ENCODE data around the gene ATP4B. TPM values are rescaled to one million over a fixed set of nuclear protein-coding genes. Genes with fewer than 3 reads are reported as not detected.
A peak's percentile ranks its signal among the peaks of the same experiment; 100 is the strongest.

ATP4B gene
- total and polyA plus RNA-seq, 8 donors = not detected

DNA sequence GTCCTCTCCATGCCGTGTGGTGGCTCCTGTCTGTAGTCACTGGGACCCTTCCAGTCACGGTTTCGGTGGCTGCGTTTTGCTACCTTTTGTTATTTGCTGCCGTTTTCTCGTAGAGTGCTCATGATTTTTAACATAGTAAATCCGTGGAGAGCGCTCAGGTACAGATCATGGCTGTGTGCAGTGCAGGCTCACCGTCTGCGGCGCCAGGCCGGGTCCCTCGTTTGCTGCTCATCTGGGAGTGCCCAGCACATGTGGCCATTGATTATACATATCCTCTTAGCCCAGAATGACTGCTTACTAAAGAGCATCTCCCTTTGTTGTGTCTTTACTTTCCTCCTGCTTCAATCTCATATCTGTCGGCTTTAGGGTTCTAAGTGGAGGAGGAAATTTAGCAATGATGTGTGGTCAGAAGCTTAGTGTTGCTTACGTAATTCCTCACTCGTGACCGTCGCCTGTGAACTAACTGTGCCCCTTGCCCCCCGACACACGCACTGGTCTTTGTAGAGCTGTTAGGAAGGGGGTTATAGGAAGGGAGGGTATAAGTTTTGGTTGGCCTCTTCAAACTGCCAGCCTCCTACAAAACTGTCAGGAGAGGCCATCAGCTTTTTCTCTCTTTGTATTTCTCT lies 41.6 kb downstream of the ATP4B start:
- no peak for FAIRE-seq
- TF ChIP-seq, protein P1, sequence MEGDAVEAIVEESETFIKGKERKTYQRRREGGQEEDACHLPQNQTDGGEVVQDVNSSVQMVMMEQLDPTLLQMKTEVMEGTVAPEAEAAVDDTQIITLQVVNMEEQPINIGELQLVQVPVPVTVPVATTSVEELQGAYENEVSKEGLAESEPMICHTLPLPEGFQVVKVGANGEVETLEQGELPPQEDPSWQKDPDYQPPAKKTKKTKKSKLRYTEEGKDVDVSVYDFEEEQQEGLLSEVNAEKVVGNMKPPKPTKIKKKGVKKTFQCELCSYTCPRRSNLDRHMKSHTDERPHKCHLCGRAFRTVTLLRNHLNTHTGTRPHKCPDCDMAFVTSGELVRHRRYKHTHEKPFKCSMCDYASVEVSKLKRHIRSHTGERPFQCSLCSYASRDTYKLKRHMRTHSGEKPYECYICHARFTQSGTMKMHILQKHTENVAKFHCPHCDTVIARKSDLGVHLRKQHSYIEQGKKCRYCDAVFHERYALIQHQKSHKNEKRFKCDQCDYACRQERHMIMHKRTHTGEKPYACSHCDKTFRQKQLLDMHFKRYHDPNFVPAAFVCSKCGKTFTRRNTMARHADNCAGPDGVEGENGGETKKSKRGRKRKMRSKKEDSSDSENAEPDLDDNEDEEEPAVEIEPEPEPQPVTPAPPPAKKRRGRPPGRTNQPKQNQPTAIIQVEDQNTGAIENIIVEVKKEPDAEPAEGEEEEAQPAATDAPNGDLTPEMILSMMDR (IDR thresholded peaks at IDR 0.05) = no peak
- intact Hi-C loops (cut with DNase I) = no loop called here
- WGBS, 2 donors = 91 to 92% methylated on average over 20 of the region's 20 CpGs
- Histone ChIP-seq H3K4me1 (no peaks in the 10 kb centered on the region), H3K27me3 (no peaks in the 10 kb centered on the region), H3K27ac (no peak overlapping the region), H3K9me3 (no peaks in the 10 kb centered on the region), H3K36me3 (no peaks in the 10 kb centered on the region), H3K4me3 (no peak overlapping the region)
- peak in 2 of 4 donors; percentile 23 to 63 for ATAC-seq
- DNase-seq = peak in 1 of 6 donors; percentile 10

DNA sequence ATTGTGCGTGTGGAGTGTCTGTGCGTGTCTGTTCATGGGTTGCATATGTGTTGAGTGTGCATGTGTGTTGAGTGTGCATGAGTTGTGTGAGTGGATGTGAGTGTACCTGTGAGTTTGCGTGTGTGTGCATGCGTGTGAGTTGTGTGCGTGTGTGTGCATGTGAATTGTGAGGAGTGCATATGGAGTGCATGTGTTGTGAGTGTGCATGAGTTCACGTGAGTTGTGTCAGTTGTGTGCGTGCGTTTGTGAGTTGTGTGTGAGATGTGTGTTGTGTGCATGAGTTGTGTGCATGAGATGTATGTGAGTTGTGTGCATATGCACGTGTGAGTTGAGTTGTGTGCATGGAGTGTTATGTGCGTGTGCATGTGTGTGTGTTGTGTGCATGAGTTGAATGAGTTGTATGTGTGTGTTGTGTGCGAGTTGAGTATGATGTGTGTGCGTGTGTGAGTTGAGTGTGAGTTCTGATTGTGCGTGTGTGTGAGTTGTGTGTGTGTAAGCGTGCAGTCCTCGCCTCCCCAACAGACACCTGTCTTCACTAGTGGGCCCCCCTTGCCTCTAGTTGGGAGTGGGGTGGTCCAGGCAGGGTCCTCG lies 44.1 kb downstream of the ATP4B start:
- Histone ChIP-seq H3K27ac (no peak overlapping the region), H3K36me3 (no peaks in the 10 kb centered on the region), H3K9me3 (no peaks in the 10 kb centered on the region), H3K4me3 (no peak overlapping the region), H3K27me3 (no peaks in the 10 kb centered on the region), H3K4me1 (no peaks in the 10 kb centered on the region)
- TF ChIP-seq, protein P1 (IDR thresholded peaks at IDR 0.05) = no peak
- ATAC-seq (no peak), FAIRE-seq (no peak), DNase-seq (no peak)
- 95 to 98% methylated on average over 16 of the region's 16 CpGs for WGBS, 2 donors
- intact Hi-C loops (cut with DNase I) = no loop called here

DNA sequence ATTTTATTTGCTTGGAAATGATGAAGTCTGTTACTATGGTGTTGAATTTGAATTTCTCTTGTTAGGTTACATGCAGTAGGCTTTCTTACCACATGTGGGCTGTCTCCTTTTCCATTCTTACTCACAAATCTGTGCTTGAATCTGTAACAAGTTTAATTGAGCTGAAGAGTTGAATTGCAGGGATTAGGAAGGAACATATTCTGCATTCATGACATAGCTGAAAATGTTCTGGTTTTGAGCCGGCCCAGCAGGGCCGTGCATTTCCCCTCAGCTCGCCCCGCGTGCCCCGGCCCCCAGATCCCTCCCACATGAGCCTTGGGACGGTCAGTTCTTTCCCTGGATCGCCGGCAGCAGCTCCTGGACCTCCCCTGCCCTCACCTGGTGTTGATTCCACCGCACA lies 45.4 kb downstream of the ATP4B start:
- Histone ChIP-seq H3K27me3 (no peaks in the 10 kb centered on the region), H3K9me3 (no peaks in the 10 kb centered on the region), H3K4me3 (no peak overlapping the region), H3K36me3 (no peaks in the 10 kb centered on the region), H3K4me1 (no peaks in the 10 kb centered on the region), H3K27ac (no peak overlapping the region)
- WGBS, 2 donors = 92 to 93% methylated on average over 10 of the region's 10 CpGs
- FAIRE-seq (no peak), DNase-seq (peak in 1 of 6 donors; percentile 17), ATAC-seq (no peak)
- intact Hi-C loops (cut with DNase I) = no loop called here
- TF ChIP-seq, protein P1 (IDR thresholded peaks at IDR 0.05) = no peak

DNA sequence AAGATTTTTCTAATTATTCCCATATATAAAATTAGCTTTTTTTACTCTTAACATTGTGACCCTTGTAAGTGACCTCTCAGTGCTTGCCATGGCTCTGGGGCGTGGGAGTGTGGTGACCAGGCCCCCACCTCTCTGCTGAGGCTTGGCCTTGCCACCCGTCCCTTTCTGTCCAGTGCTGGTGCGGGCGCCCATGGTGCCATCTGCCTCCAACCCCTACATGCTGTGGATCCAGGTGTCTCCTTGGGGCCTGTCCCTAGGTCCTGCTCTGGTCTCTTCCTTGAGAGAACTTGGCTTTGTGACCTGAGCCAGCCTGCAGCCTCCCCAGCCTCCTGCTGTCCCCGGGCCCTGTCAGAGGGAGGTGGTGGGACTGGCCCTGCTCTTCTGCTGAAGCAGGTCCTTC lies 46.0 kb downstream of the ATP4B start:
- no peak overlapping the region for H3K4me3 ChIP-seq
- peak in 1 of 6 donors; percentile 29 for DNase-seq
- TF ChIP-seq, protein P1 (IDR thresholded peaks at IDR 0.05) = no peak
- no peaks in the 10 kb centered on the region for H3K9me3 ChIP-seq
- no peak for ATAC-seq
- H3K27me3 ChIP-seq = no peaks in the 10 kb centered on the region
- H3K4me1 ChIP-seq = no peaks in the 10 kb centered on the region
- no peak overlapping the region for H3K27ac ChIP-seq
- WGBS, 2 donors = 95 to 98% methylated on average over 5 of the region's 5 CpGs
- intact Hi-C loops (cut with DNase I) = no loop called here
- no peaks in the 10 kb centered on the region for H3K36me3 ChIP-seq
- no peak for FAIRE-seq

DNA sequence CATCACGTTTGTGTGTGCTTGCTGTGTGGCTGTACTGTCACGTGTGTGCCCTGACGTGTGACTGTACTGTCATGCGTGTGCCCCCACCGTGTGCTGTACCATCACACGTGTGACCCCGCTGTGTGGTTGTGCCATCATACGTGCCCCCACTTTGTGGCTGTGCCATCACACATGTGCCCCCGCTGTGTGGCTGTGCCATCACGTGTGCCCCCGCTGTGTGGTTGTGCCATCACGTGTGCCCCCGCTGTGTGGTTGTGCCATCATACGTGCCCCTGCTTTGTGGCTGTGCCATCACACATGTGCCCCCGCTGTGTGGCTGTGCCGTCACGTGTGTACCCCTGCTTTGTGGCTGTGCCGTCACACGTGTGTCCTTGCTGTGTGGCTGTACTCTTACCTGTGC lies 47.7 kb downstream of the ATP4B start:
- Histone ChIP-seq H3K4me1 (no peaks in the 10 kb centered on the region), H3K9me3 (no peaks in the 10 kb centered on the region), H3K27me3 (no peaks in the 10 kb centered on the region), H3K27ac (no peak overlapping the region), H3K4me3 (no peak overlapping the region), H3K36me3 (no peaks in the 10 kb centered on the region)
- intact Hi-C loops (cut with DNase I) = no loop called here
- ATAC-seq (no peak), FAIRE-seq (no peak), DNase-seq (peak in 1 of 6 donors; percentile 24)
- TF ChIP-seq, protein P1 (IDR thresholded peaks at IDR 0.05) = no peak
- 94 to 96% methylated on average over 19 of the region's 19 CpGs for WGBS, 2 donors

All from pancreas (tissue), 10 donors.